Heart left ventricle (tissue), 16 donors: Measurements from ENCODE around the gene MRPL17. TPM values are rescaled to one million over a fixed set of nuclear protein-coding genes. Genes with fewer than 3 reads are reported as not detected.
A peak's percentile ranks its signal among the peaks of the same experiment; 100 is the strongest.

Source experiments
- ATAC-seq, 4 donors: fragments of 200-7000 bp; cut with Tn5 transposase; one replicate each; pipeline ENCODE4 v1.9.1; 2020 to 2022; ENCODE audit warnings: moderate library complexity in 4 of 4, mild to moderate bottlenecking in 3 of 4, moderate number of reproducible peaks in 1 of 4
- DNase-seq, 5 donors: peaks; one replicate each; pipeline ENCODE4 v3.0.0-alpha.2; 2020
- H3K27ac ChIP-seq, 12 donors: fragments of 200-600 bp; sonication (generic) in 4 of 12; one replicate each; pipeline versions ENCODE4 v1.5.0 to v1.8.0; 2016 to 2022; ENCODE audit warnings: mild to moderate bottlenecking in 2 of 12
- H3K27me3 ChIP-seq, 9 donors: fragments of 200-600 bp; sonication (generic) in 2 of 9; one replicate each; pipeline versions ENCODE4 v1.5.1 to v1.8.0; 2016 to 2022; ENCODE audit warnings: mild to moderate bottlenecking in 3 of 9
- H3K36me3 ChIP-seq, 9 donors: fragments of 200-600 bp; sonication (generic) in 2 of 9; one replicate each; pipeline versions ENCODE4 v1.5.0 to v1.8.0; 2018 to 2022; ENCODE audit warnings: mild to moderate bottlenecking in 2 of 9
- H3K4me1 ChIP-seq, 12 donors: fragments of 200-600 bp; sonication (generic) in 4 of 12; one replicate each; pipeline versions ENCODE4 v1.5.0 to v1.8.0; 2016 to 2022; ENCODE audit warnings: mild to moderate bottlenecking in 3 of 12
- H3K4me3 ChIP-seq, 12 donors: fragments of 200-600 bp; sonication (generic) in 4 of 12; one replicate each; pipeline versions ENCODE4 v1.5.0 to v1.8.0; 2017 to 2022; ENCODE audit warnings: mild to moderate bottlenecking in 9 of 12, moderate library complexity in 4 of 12
- H3K9me3 ChIP-seq, 12 donors: fragments of 200-600 bp; sonication (generic) in 4 of 12; one replicate each; pipeline versions ENCODE4 v1.5.0 to v1.8.0; 2016 to 2022; ENCODE audit warnings: mild to moderate bottlenecking in 1 of 12
- CTCF ChIP-seq, 12 donors: fragments of 200-600 bp; sonication (generic) in 4 of 12; IDR thresholded peaks; one replicate each; pipeline versions ENCODE4 v1.5.0 to v1.8.0; 2018 to 2022; ENCODE audit warnings: antibody characterized with exemption in 12 of 12, mild to moderate bottlenecking in 5 of 12
- POLR2A ChIP-seq, 2 donors: fragments of 450-650 bp; IDR thresholded peaks; one replicate each; pipeline ENCODE4 v1.6.1; 2017; ENCODE audit warnings: antibody characterized with exemption in 2 of 2, mild to moderate bottlenecking in 2 of 2, moderate library complexity in 2 of 2
- WGBS, 4 donors: extraction: QIAGEN DNeasy Blood & Tissue Kit in 2 of 4; methylation state at CpG; one replicate each; pipeline versions ENCODE4 v1.1.5 to v1.1.7; 2013 to 2018; 5-methylcytosine and 5-hydroxymethylcytosine counted together
- intact Hi-C, 10 donors: fragments of 100-400 bp; cut with DNase I; formaldehyde crosslinking; loops; one replicate each; pipeline versions ENCODE4 v1.11.1 to v1.14.2; 2022
- polyA plus RNA-seq, 2 donors: library from polyadenylated mRNA; stranded (reverse); fragments of 200-250 nt; gene quantifications; one replicate each; pipeline ENCODE4 v1.2.3, GENCODE V29; 2013
- total RNA-seq, 9 donors: library from RNA; depleted of rRNA in 2 of 9; stranded (reverse); fragments of >200 nt in 2 of 9; fragmentation: NEBNext Ultra II Directional in 3 of 9; extraction: Animal tissue kit (Norgen Biotek cat#: 25700) in 3 of 9; gene quantifications; one replicate each; pipeline versions ENCODE4 v1.1.0 to v1.2.4, GENCODE V29; 2016 to 2023
- donor health status: ischemic (EF 13 %, LVEDD 7.1; RV severe dilation, severe dysfunction).
- donor health status: healthy with polysubstance abuse.
- donor health status: DM: no; HTN: yes; CAD: no.
- donor health status: DM: no; HTN: no; CAD: no.
- donor health status: ischemic (EF 25% LVEDD 6.9; RV normal size, moderate dysfunction).
- donor health status: ischemic (EF 25% LVEDD 5.7; RV mildly dilated, moderate dysfunction).
- donor health status: healthy.
- donor health status: DM: yes; HTN: yes; CAD: no.
- donor health status: ischemic (EF 35%, LVEDD 5.7; RV mildly dilated, moderate dysfunction).
- donor health status: nonischemic (EF 11% LVEDD 7.7; RV severe dilation, severe dysfunction).
- donor health status: DM: yes; HTN: yes; CAD: no.
- donor health status: PGD.
- donor health status: ischemic (EF 29% LVEDD 5.4; RV normal size, mild dysfunction).
- donor health status: nonischemic (EF 23%, LVEDD 6.1; RV moderate dilation, normal function).

Gene MRPL17
- total and polyA plus RNA-seq, 11 donors: 31.0 to 70.9 (median 53.5) TPM

- TF ChIP-seq POLR2A (IDR thresholded peaks at IDR 0.05) (no peak), CTCF (IDR thresholded peaks at IDR 0.05) (no peak)
- peak overlapping the region in 9 of 12 donors; percentile 47 to 73 (median 63) for H3K27ac ChIP-seq
- ATAC-seq: peak in 3 of 4 donors; percentile 31 to 72 (median 34)
Observed at GRCh38 chr11:6674862-6675261, 8.3 kb downstream of the MRPL17 start.

GRCh38 chr11:6674219-6674597 is 8.9 kb downstream of the MRPL17 start:
- peak overlapping the region in 8 of 12 donors; percentile 47 to 73 (median 64) for H3K27ac ChIP-seq
- H3K9me3 ChIP-seq: no peaks in the 10 kb centered on the region
- WGBS, 4 donors: 87 to 92% (median 89%) methylated on average over 1 of the region's 1 CpG
- H3K36me3 ChIP-seq: no peaks in the 10 kb centered on the region
- TF ChIP-seq CTCF (IDR thresholded peaks at IDR 0.05) (no peak), POLR2A (IDR thresholded peaks at IDR 0.05) (no peak)
- DNase-seq: no peak
- H3K4me1 ChIP-seq: peaks cover 0 to 25% (median 2%) of the 10 kb centered on the region in 12 donors
- ATAC-seq: no peak
- intact Hi-C loops: loop anchor here in 2 of 10 donors (1.0 to 10.0 kb wide), 2 partner anchors 14 to 289 kb away; no protein-coding TSS in a partner anchor
- H3K4me3 ChIP-seq: no peak overlapping the region
- no peaks in the 10 kb centered on the region for H3K27me3 ChIP-seq

More at GRCh38 chr11:6674862-6675261, 8.3 kb downstream of the MRPL17 start:
- WGBS, 4 donors: 61 to 73% (median 72%) methylated on average over 4 of the region's 4 CpGs
- H3K4me1 ChIP-seq: peaks cover 0 to 25% (median 2%) of the 10 kb centered on the region in 12 donors
- no peaks in the 10 kb centered on the region for H3K27me3 ChIP-seq
- no peak overlapping the region for H3K4me3 ChIP-seq
- H3K9me3 ChIP-seq: no peaks in the 10 kb centered on the region
- intact Hi-C loops: loop anchor here in 2 of 10 donors (1.0 to 10.0 kb wide), 2 partner anchors 15 to 290 kb away; no protein-coding TSS in a partner anchor
- DNase-seq: no peak
- H3K36me3 ChIP-seq: peaks cover 0 to 4% (median 0%) of the 10 kb centered on the region in 9 donors

- H3K4me3 ChIP-seq: no peak overlapping the region
- H3K27me3 ChIP-seq: no peaks in the 10 kb centered on the region
- DNase-seq: no peak
- H3K27ac ChIP-seq: peak overlapping the region in 2 of 12 donors; percentile 62 to 73
- H3K9me3 ChIP-seq: no peaks in the 10 kb centered on the region
- TF ChIP-seq POLR2A (IDR thresholded peaks at IDR 0.05) (no peak), CTCF (IDR thresholded peaks at IDR 0.05) (no peak)
- ATAC-seq: no peak
- H3K36me3 ChIP-seq: no peaks in the 10 kb centered on the region
- intact Hi-C loops: loop anchor here in 2 of 10 donors (1.0 to 10.0 kb wide), 2 partner anchors 13 to 289 kb away; no protein-coding TSS in a partner anchor
- H3K4me1 ChIP-seq: peaks cover 0 to 25% (median 2%) of the 10 kb centered on the region in 12 donors
Observed at GRCh38 chr11:6673523-6674218, 9.5 kb downstream of the MRPL17 start.

GRCh38 chr11:6671991-6672390 is 11.1 kb downstream of the MRPL17 start:
- TF ChIP-seq POLR2A (IDR thresholded peaks at IDR 0.05) (no peak), CTCF (IDR thresholded peaks at IDR 0.05) (no peak)
- Histone ChIP-seq H3K27ac (no peak overlapping the region), H3K9me3 (no peaks in the 10 kb centered on the region), H3K36me3 (no peaks in the 10 kb centered on the region), H3K4me3 (no peak overlapping the region), H3K4me1 (peaks cover 0 to 29% (median 4%) of the 10 kb centered on the region in 12 donors), H3K27me3 (no peaks in the 10 kb centered on the region)
- WGBS, 4 donors: 80 to 82% (median 82%) methylated on average over 2 of the region's 2 CpGs
- intact Hi-C loops: loop anchor here in 1 of 10 donors (10.0 kb wide), 1 partner anchor 287 kb away; no protein-coding TSS in a partner anchor
- ATAC-seq: no peak
- DNase-seq: no peak
